H1 (cell line): ENCODE data around the gene COL1A1. TPM values are rescaled to one million over a fixed set of nuclear protein-coding genes. Genes with fewer than 3 reads are reported as not detected.

ENCODE experiments used
- ATF2 ChIP-seq: IDR thresholded peaks from 2 replicates; pipeline ENCODE4 v1.6.1; 2012; ENCODE audit warnings: low read length, inconsistent platforms
- CHD1 ChIP-seq: IDR thresholded peaks from 2 replicates; pipeline ENCODE4 v1.6.1; 2012; ENCODE audit warnings: low read depth, low read length, improper control_type of control experiment
- CHD7 ChIP-seq: fragments of 300-600 bp; sonication (generic); IDR thresholded peaks from 2 replicates; pipeline ENCODE4 v1.7.1; 2012; ENCODE audit warnings: low read length, moderate library complexity, mild to moderate bottlenecking, inconsistent platforms; ENCODE audit not compliant: insufficient replicate concordance
- NANOG ChIP-seq: IDR thresholded peaks from 2 replicates; pipeline ENCODE4 v1.6.1; 2011; ENCODE audit warnings: low read length, low read depth, mild to moderate bottlenecking, inconsistent platforms; ENCODE audit not compliant: insufficient read depth, poor library complexity, severe bottlenecking
- PHF8 ChIP-seq: fragments of 200-600 bp; sonication (generic); conservative IDR thresholded peaks from 2 replicates; pipeline ENCODE4 v1.7.1; 2012; ENCODE audit warnings: low read depth, mild to moderate bottlenecking, inconsistent platforms, low read length, moderate library complexity
- POLR2A ChIP-seq, 2 experiments: IDR thresholded peaks; 1 replicate in 1 of 2; 2 replicates in 1 of 2; pipeline ENCODE4 v1.6.1; 2011; ENCODE audit warnings: low read depth in 2 of 2, low read length in 2 of 2, mild to moderate bottlenecking in 2 of 2; ENCODE audit errors: control extremely low read depth in 1 of 2
- RFX5 ChIP-seq: IDR thresholded peaks from 2 replicates; pipeline ENCODE4 v1.6.1; 2011; ENCODE audit warnings: low read depth, low read length, improper control_type of control experiment, borderline replicate concordance
- SAP30 ChIP-seq: fragments of 300-600 bp; sonication (generic); IDR thresholded peaks from 2 replicates; pipeline ENCODE4 v1.7.1; 2012; ENCODE audit warnings: low read length, moderate library complexity, mild to moderate bottlenecking, inconsistent platforms; ENCODE audit not compliant: insufficient read depth, insufficient replicate concordance
- polyA plus RNA-seq, 7 experiments: library from polyadenylated mRNA; depleted of rRNA in 3 of 7; stranded (reverse) in 5 of 7; unstranded in 2 of 7; fragments of >200 nt in 5 of 7; fragments of 200-250 nt in 2 of 7; gene quantifications; 1 replicate in 5 of 7; 2 replicates in 1 of 7; 4 replicates in 1 of 7; pipeline versions ENCODE4 v1.2.1 to v1.2.3, GENCODE V29; 2011 to 2013; ENCODE audit warnings: missing spikeins in 2 of 7, mixed read lengths in 2 of 7
- total RNA-seq: library from RNA; stranded (reverse); fragmentation: NEBNext Ultra II Directional; extraction: Animal tissue kit (Norgen Biotek cat#: 25700); gene quantifications from 2 replicates; pipeline ENCODE4 v1.2.1, GENCODE V29; 2021

COL1A1 gene
- total and polyA plus RNA-seq, 2 of the 8 experiments (the other 6 are each of a cell fraction or from before 2014, with no cell fraction given), result 14.1 to 80.4 TPM

GRCh38 chr17:50222922-50223321 is 21.5 kb upstream of the COL1A1 start (continued):
- TF ChIP-seq CHD7 (no peak), NANOG (no peak), POLR2A (IDR thresholded peaks at IDR 0.05; ENCODE audit: control extremely low read depth in 1 of 2, low read depth in 2 of 2, low read length in 2 of 2) (no peak), SAP30 (no peak), ATF2 (no peak), PHF8 (no peak), CHD1 (no peak), RFX5 (no peak)
